H1 (cell line): ENCODE measurements around the gene SPATS2. TPM values are rescaled to one million over a fixed set of nuclear protein-coding genes. Genes with fewer than 3 reads are reported as not detected.

Experiments used
- E2F6 ChIP-seq: IDR thresholded peaks from 2 replicates; pipeline ENCODE4 v1.6.1; 2012; ENCODE audit warnings: inconsistent platforms
- KDM1A ChIP-seq: fragments of 200-600, 300-600 bp; sonication (generic); IDR thresholded peaks from 2 replicates; pipeline ENCODE4 v1.7.1; 2016; ENCODE audit warnings: mild to moderate bottlenecking, low read length, borderline replicate concordance
- polyA plus RNA-seq, 7 experiments: library from polyadenylated mRNA; depleted of rRNA in 3 of 7; stranded (reverse) in 5 of 7; unstranded in 2 of 7; fragments of >200 nt in 5 of 7; fragments of 200-250 nt in 2 of 7; gene quantifications; 1 replicate in 5 of 7; 2 replicates in 1 of 7; 4 replicates in 1 of 7; pipeline versions ENCODE4 v1.2.1 to v1.2.3, GENCODE V29; 2011 to 2013; ENCODE audit warnings: missing spikeins in 2 of 7, mixed read lengths in 2 of 7
- total RNA-seq: library from RNA; stranded (reverse); fragmentation: NEBNext Ultra II Directional; extraction: Animal tissue kit (Norgen Biotek cat#: 25700); gene quantifications from 2 replicates; pipeline ENCODE4 v1.2.1, GENCODE V29; 2021

Gene SPATS2
- total and polyA plus RNA-seq, 2 of the 8 experiments (the other 6 are each of a cell fraction or from before 2014, with no cell fraction given) = 19.2 to 24.5 TPM

GRCh38 chr12:49524660-49525324 is 157.5 kb downstream of the SPATS2 start (continued):
- TF ChIP-seq KDM1A = no peak
- no peak for TF ChIP-seq E2F6
